ENCODE results near the gene KCNJ1. TPM values are rescaled to one million over a fixed set of nuclear protein-coding genes. Genes with fewer than 3 reads are reported as not detected.

Gene KCNJ1
- polyA plus RNA-seq, 1 donor = 0.30 TPM

- no peak for DNase-seq (ENCODE audit: low read depth)
Measured at GRCh38 chr11:128901653-128902514, 34.8 kb upstream of the KCNJ1 start.

GRCh38 chr11:128900468-128900867 lies 33.4 kb upstream of the KCNJ1 start:
- no peak for DNase-seq (ENCODE audit: low read depth)

GRCh38 chr11:128898580-128899344 lies 31.7 kb upstream of the KCNJ1 start:
- DNase-seq (ENCODE audit: low read depth) = no peak

- no peak for DNase-seq (ENCODE audit: low read depth)
Measured at GRCh38 chr11:128897826-128898225, 30.7 kb upstream of the KCNJ1 start.

- no peak for DNase-seq (ENCODE audit: low read depth)
Measured at GRCh38 chr11:128896356-128896755, 29.3 kb upstream of the KCNJ1 start.

- no peak for DNase-seq (ENCODE audit: low read depth)
Measured at GRCh38 chr11:128895526-128895925, 28.4 kb upstream of the KCNJ1 start.

- no peak for DNase-seq (ENCODE audit: low read depth)
Measured at GRCh38 chr11:128894685-128895084, 27.6 kb upstream of the KCNJ1 start.

- no peak for DNase-seq (ENCODE audit: low read depth)
Measured at GRCh38 chr11:128894286-128894681, 27.2 kb upstream of the KCNJ1 start.

GRCh38 chr11:128893578-128894285 lies 26.6 kb upstream of the KCNJ1 start:
- no peak for DNase-seq (ENCODE audit: low read depth)

- DNase-seq (ENCODE audit: low read depth) = no peak
Measured at GRCh38 chr11:128892866-128893565, 25.9 kb upstream of the KCNJ1 start.

GRCh38 chr11:128891913-128892398 lies 24.9 kb upstream of the KCNJ1 start:
- DNase-seq (ENCODE audit: low read depth) = no peak

GRCh38 chr11:128890543-128891368 lies 23.7 kb upstream of the KCNJ1 start, which contains the start of gene KCNJ5:
Gene KCNJ5 (plus strand): TSS chr11:128891356. CDS start chr11:128911274, 19,918 bp downstream.
- DNase-seq (ENCODE audit: low read depth) = no peak

GRCh38 chr11:128890216-128890542 lies 23.1 kb upstream of the KCNJ1 start:
- DNase-seq (ENCODE audit: low read depth) = no peak

- DNase-seq (ENCODE audit: low read depth) = no peak
Measured at GRCh38 chr11:128889657-128890213, 22.6 kb upstream of the KCNJ1 start.

GRCh38 chr11:128888034-128888985 lies 21.2 kb upstream of the KCNJ1 start:
- no peak for DNase-seq (ENCODE audit: low read depth)

GRCh38 chr11:128886406-128887124 lies 19.5 kb upstream of the KCNJ1 start:
- no peak for DNase-seq (ENCODE audit: low read depth)

GRCh38 chr11:128884703-128885338 lies 17.7 kb upstream of the KCNJ1 start:
- DNase-seq (ENCODE audit: low read depth) = no peak

- no peak for DNase-seq (ENCODE audit: low read depth)
Measured at GRCh38 chr11:128884054-128884453, 17.0 kb upstream of the KCNJ1 start.

Measured in forelimb muscle (tissue), 1 donor.